K562 (cell line): ENCODE measurements around the gene TMEM248. TPM values are rescaled to one million over a fixed set of nuclear protein-coding genes. Genes with fewer than 3 reads are reported as not detected.

ENCODE experiments used
- CHD1 ChIP-seq: fragments of 200-600 bp; sonication (generic); IDR thresholded peaks from one replicate; pipeline ENCODE4 v1.6.1; 2012; ENCODE audit warnings: mild to moderate bottlenecking, moderate library complexity, low read length, inconsistent platforms
- E2F6 ChIP-seq, 2 experiments: IDR thresholded peaks; 2 replicates each; pipeline ENCODE4 v1.6.1; 2011; ENCODE audit warnings: borderline replicate concordance in 1 of 2, control low read depth in 1 of 2, low read depth in 1 of 2, low read length in 1 of 2, mild to moderate bottlenecking in 1 of 2, mixed read lengths in 1 of 2, moderate library complexity in 1 of 2; ENCODE audit not compliant: insufficient read depth in 1 of 2, insufficient read length in 1 of 2, poor library complexity in 1 of 2, severe bottlenecking in 1 of 2; ENCODE audit errors: extremely low read depth in 1 of 2
- EZH2 ChIP-seq: IDR thresholded peaks from 2 replicates; pipeline ENCODE4 v1.6.1; 2012; ENCODE audit warnings: low read depth, mild to moderate bottlenecking, inconsistent platforms, low read length, borderline replicate concordance
- FOXK2 ChIP-seq, 2 experiments: fragments of 450-650 bp; IDR thresholded peaks in 1 of 2; conservative IDR thresholded peaks in 1 of 2; 2 replicates each; pipeline ENCODE4 v1.6.1; 2016; ENCODE audit warnings: low read depth in 2 of 2, mild to moderate bottlenecking in 1 of 2
- ILK ChIP-seq: fragments of 450-650 bp; IDR thresholded peaks from 2 replicates; pipeline ENCODE4 v1.6.1; 2016; ENCODE audit warnings: missing genetic modification characterization, low read depth, mild to moderate bottlenecking, missing compliant biosample characterization, moderate library complexity, borderline replicate concordance
- KDM2B ChIP-seq: fragments of 250-450 bp; sonication (Bioruptor Pico); IDR thresholded peaks from 2 replicates; pipeline ENCODE4 v1.8.0; 2021; ENCODE audit warnings: mild to moderate bottlenecking, moderate library complexity
- KHSRP ChIP-seq: fragments of 450-650 bp; IDR thresholded peaks from 2 replicates; pipeline ENCODE4 v1.6.1; 2017
- SIX5 ChIP-seq, 2 experiments: IDR thresholded peaks; 2 replicates each; pipeline ENCODE4 v1.6.1; 2011; ENCODE audit warnings: low read length in 2 of 2, borderline replicate concordance in 1 of 2, low read depth in 1 of 2, mild to moderate bottlenecking in 1 of 2, moderate library complexity in 1 of 2; ENCODE audit not compliant: insufficient read depth in 1 of 2
- SMC3 ChIP-seq: conservative IDR thresholded peaks from 2 replicates; pipeline ENCODE4 v1.6.1; 2011; ENCODE audit warnings: low read depth, low read length, improper control_type of control experiment; ENCODE audit not compliant: insufficient read depth
- SUPT5H ChIP-seq: fragments of 450-650 bp; IDR thresholded peaks from 2 replicates; pipeline ENCODE4 v1.6.1; 2016
- ZFPM2 ChIP-seq: fragments of 250-450 bp; sonication (Bioruptor Pico); IDR thresholded peaks from 2 replicates; pipeline ENCODE4 v1.5.1; 2022; ENCODE audit warnings: mild to moderate bottlenecking
- ZNF12 ChIP-seq: sonication (generic); formaldehyde crosslinking; IDR thresholded peaks from 2 replicates; pipeline ENCODE4 v1.4.0; 2020; ENCODE audit warnings: mild to moderate bottlenecking, missing genetic modification reagents
- ZNF655 ChIP-seq: fragments of 250-450 bp; sonication (Bioruptor Pico); IDR thresholded peaks from 2 replicates; pipeline ENCODE4 v1.5.0; 2021
- polyA plus RNA-seq, 8 experiments: library from polyadenylated mRNA; depleted of rRNA in 4 of 8; stranded (reverse) in 5 of 8; unstranded in 3 of 8; fragments of >200 nt; fragmentation: Nextera tagmentation in 2 of 8; fragmentation: Illumina TruSeq in 1 of 8; extraction: Ambion mirVana in 2 of 8; extraction: Trizol in 1 of 8; gene quantifications; 2 replicates each; pipeline versions ENCODE4 v1.2.1 to v1.2.3, GENCODE V29; 2011 to 2014; ENCODE audit warnings: inconsistent platforms in 1 of 8, missing spikeins in 1 of 8
- total RNA-seq, 7 experiments: library from RNA; depleted of rRNA in 6 of 7; stranded (reverse); fragments of >200 nt in 6 of 7; fragmentation: Illumina TruSeq in 2 of 7; extraction: Trizol in 2 of 7; gene quantifications; 2 replicates each; pipeline versions ENCODE4 v1.2.1 to v1.2.3, GENCODE V29; 2011 to 2021; ENCODE audit warnings: low replicate concordance in 1 of 7
- TF ChIP-seq, protein P1 (sequence below): fragments of 250-450 bp; sonication (Bioruptor Pico); IDR thresholded peaks from 2 replicates; pipeline ENCODE4 v1.4.0; 2020
- TF ChIP-seq, protein P2 (sequence below), 3 experiments: fragments of 200-800 bp in 1 of 3; fragments of 250-450 bp in 1 of 3; fragments of 450-650 bp in 1 of 3; sonication (Bioruptor Pico) in 1 of 3; sonication (Bioruptor generic) in 1 of 3; formaldehyde crosslinking in 1 of 3; IDR thresholded peaks; 2 replicates each; pipeline versions ENCODE4 v1.6.1 to v1.8.0; 2016 to 2022; ENCODE audit warnings: mild to moderate bottlenecking in 2 of 3, missing genetic modification characterization in 2 of 3, missing compliant biosample characterization in 1 of 3, moderate library complexity in 1 of 3
- TF ChIP-seq, protein P3 (sequence below), 2 experiments: fragments of 450-650 bp; conservative IDR thresholded peaks; 2 replicates each; pipeline ENCODE4 v1.6.1; 2017; ENCODE audit warnings: mild to moderate bottlenecking in 2 of 2, moderate library complexity in 2 of 2

TMEM248 gene
- total and polyA plus RNA-seq, 9 of the 15 experiments (the other 6 are each of a cell fraction or from before 2014, with no cell fraction given): 6.3 to 132 (median 64.4) TPM

GRCh38 chr7:66920769-66921395 lies at the start of gene TMEM248 (continued):
- TF ChIP-seq ILK (tag) (no peak), KDM2B (CRISPR knock-in tag) (no peak), FOXK2 (conservative IDR thresholded peaks at IDR 0.05 in 1 of 2, IDR thresholded peaks at IDR 0.05 in 1 of 2; ENCODE audit: low read depth in 2 of 2) (peak; percentile 94 to 96), KHSRP (no peak), ZFPM2 (CRISPR knock-in tag) (no peak), SMC3 (no peak), ZNF12 (CRISPR knock-in tag) (peak; percentile 38; the same call in 1 of the 2 replicates), CHD1 (no peak), SIX5 (IDR thresholded peaks at IDR 0.05; ENCODE audit: borderline replicate concordance in 1 of 2, insufficient read depth in 1 of 2, low read depth in 1 of 2, low read length in 2 of 2) (no peak; a peak in 1 of 4 replicates), SUPT5H (peak; percentile 97), ZNF655 (CRISPR knock-in tag) (no peak), E2F6 (IDR thresholded peaks at IDR 0.05; ENCODE audit: borderline replicate concordance in 1 of 2, extremely low read depth in 1 of 2, insufficient read depth in 1 of 2, insufficient read length in 1 of 2, low read depth in 1 of 2, low read length in 1 of 2, poor library complexity in 1 of 2, severe bottlenecking in 1 of 2) (peak; percentile 86 to 91), EZH2 (no peak)
- TF ChIP-seq, protein P1, sequence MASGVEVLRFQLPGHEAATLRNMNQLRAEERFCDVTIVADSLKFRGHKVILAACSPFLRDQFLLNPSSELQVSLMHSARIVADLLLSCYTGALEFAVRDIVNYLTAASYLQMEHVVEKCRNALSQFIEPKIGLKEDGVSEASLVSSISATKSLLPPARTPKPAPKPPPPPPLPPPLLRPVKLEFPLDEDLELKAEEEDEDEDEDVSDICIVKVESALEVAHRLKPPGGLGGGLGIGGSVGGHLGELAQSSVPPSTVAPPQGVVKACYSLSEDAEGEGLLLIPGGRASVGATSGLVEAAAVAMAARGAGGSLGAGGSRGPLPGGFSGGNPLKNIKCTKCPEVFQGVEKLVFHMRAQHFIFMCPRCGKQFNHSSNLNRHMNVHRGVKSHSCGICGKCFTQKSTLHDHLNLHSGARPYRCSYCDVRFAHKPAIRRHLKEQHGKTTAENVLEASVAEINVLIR: peak; percentile 33; the same call in 1 of the 2 replicates
- TF ChIP-seq, protein P2, sequence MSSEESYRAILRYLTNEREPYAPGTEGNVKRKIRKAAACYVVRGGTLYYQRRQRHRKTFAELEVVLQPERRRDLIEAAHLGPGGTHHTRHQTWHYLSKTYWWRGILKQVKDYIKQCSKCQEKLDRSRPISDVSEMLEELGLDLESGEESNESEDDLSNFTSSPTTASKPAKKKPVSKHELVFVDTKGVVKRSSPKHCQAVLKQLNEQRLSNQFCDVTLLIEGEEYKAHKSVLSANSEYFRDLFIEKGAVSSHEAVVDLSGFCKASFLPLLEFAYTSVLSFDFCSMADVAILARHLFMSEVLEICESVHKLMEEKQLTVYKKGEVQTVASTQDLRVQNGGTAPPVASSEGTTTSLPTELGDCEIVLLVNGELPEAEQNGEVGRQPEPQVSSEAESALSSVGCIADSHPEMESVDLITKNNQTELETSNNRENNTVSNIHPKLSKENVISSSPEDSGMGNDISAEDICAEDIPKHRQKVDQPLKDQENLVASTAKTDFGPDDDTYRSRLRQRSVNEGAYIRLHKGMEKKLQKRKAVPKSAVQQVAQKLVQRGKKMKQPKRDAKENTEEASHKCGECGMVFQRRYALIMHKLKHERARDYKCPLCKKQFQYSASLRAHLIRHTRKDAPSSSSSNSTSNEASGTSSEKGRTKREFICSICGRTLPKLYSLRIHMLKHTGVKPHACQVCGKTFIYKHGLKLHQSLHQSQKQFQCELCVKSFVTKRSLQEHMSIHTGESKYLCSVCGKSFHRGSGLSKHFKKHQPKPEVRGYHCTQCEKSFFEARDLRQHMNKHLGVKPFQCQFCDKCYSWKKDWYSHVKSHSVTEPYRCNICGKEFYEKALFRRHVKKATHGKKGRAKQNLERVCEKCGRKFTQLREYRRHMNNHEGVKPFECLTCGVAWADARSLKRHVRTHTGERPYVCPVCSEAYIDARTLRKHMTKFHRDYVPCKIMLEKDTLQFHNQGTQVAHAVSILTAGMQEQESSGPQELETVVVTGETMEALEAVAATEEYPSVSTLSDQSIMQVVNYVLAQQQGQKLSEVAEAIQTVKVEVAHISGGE (CRISPR knock-in tag; IDR thresholded peaks at IDR 0.05): peak in 2 of 3 experiments; percentile 43 to 82; a peak in 3 of 6 replicates
- TF ChIP-seq, protein P3, sequence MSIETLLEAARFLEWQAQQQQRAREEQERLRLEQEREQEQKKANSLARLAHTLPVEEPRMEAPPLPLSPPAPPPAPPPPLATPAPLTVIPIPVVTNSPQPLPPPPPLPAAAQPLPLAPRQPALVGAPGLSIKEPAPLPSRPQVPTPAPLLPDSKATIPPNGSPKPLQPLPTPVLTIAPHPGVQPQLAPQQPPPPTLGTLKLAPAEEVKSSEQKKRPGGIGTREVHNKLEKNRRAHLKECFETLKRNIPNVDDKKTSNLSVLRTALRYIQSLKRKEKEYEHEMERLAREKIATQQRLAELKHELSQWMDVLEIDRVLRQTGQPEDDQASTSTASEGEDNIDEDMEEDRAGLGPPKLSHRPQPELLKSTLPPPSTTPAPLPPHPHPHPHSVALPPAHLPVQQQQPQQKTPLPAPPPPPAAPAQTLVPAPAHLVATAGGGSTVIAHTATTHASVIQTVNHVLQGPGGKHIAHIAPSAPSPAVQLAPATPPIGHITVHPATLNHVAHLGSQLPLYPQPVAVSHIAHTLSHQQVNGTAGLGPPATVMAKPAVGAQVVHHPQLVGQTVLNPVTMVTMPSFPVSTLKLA (conservative IDR thresholded peaks at IDR 0.05): peak; percentile 97 to 99
